Testis (tissue), 3 donors: ENCODE data around the gene LMBRD1. TPM values are rescaled to one million over a fixed set of nuclear protein-coding genes. Genes with fewer than 3 reads are reported as not detected.

ENCODE experiments used
- DNase-seq: peaks from one replicate; pipeline ENCODE4 v3.0.0-alpha.2; 2019
- H3K27ac ChIP-seq, 2 donors: fragments of 200-600 bp; sonication (generic); one replicate each; pipeline ENCODE4 v1.5.1; 2019
- H3K27me3 ChIP-seq: fragments of 200-600 bp; sonication (generic); one replicate; pipeline ENCODE4 v1.5.1; 2019
- H3K36me3 ChIP-seq: fragments of 200-600 bp; sonication (generic); one replicate; pipeline ENCODE4 v1.5.1; 2017; ENCODE audit warnings: low read depth; ENCODE audit errors: missing control alignments
- H3K4me1 ChIP-seq: fragments of 200-600 bp; sonication (generic); one replicate; pipeline ENCODE4 v1.5.1; 2019
- H3K4me3 ChIP-seq, 2 donors: fragments of 200-600 bp; sonication (generic); one replicate each; pipeline ENCODE4 v1.5.1; 2017 to 2019
- H3K9me3 ChIP-seq: fragments of 200-600 bp; sonication (generic); one replicate; pipeline ENCODE4 v1.5.1; 2017
- POLR2A ChIP-seq: fragments of 450-650 bp; IDR thresholded peaks from one replicate; pipeline ENCODE4 v1.6.1; 2017; ENCODE audit warnings: antibody characterized with exemption, mild to moderate bottlenecking, moderate library complexity
- WGBS, 2 donors: methylation state at CpG; one replicate each; pipeline ENCODE4 v1.1.5; 2018; 5-methylcytosine and 5-hydroxymethylcytosine counted together
- intact Hi-C: fragments of 100-400 bp; cut with DNase I; formaldehyde crosslinking; loops from one replicate; pipeline ENCODE4 v1.15.1; 2023; ENCODE audit warnings: low total_unique reads
- polyA plus RNA-seq: library from polyadenylated mRNA; stranded (reverse); fragments of 350-450 nt; fragmentation: Illumina TruSeq; extraction: RNeasy Lipid Tissue Mini Kit (QIAGEN cat#74804); gene quantifications from one replicate; pipeline ENCODE4 v1.2.3, GENCODE V29; 2014; ENCODE audit warnings: low read depth, low replicate concordance; ENCODE audit not compliant: insufficient read depth
- total RNA-seq, 2 donors: library from RNA; depleted of rRNA; stranded (reverse); fragments of >200 nt; gene quantifications; one replicate each; pipeline ENCODE4 v1.2.3, GENCODE V29; 2016
- TF ChIP-seq, protein P1 (sequence below), 3 experiments: fragments of 450-650 bp in 2 of 3; fragments of 200-600 bp in 1 of 3; sonication (generic) in 1 of 3; IDR thresholded peaks; one replicate each; pipeline ENCODE4 v1.5.1; 2016 to 2019; ENCODE audit warnings: antibody characterized with exemption in 3 of 3, mild to moderate bottlenecking in 2 of 3, moderate library complexity in 1 of 3

LMBRD1 gene
- total and polyA plus RNA-seq, 3 donors from 2014 or later, result 43.0 to 54.4 (median 49.2) TPM

DNA sequence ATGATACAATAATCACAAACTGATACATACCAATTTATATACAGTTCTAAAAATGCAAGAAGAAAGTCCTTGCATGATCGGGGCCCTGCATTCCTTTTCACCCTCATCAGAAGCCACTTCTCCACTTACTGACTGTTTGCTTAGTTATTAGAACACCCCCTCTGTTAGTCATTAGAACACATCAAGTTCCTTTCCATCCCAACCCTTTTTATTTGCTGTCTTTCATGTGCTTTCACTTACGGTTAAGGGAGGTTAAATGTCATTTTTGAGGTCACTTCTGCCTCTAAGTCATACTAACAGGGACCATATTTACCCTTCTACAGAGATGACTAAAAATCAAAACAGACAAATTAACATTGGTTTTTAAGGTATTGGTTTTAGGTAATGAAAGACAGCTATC, 149.1 kb downstream of the LMBRD1 start:
- H3K4me3 ChIP-seq, result no peak overlapping the region
- no peaks in the 10 kb centered on the region for H3K4me1 ChIP-seq
- TF ChIP-seq, protein P1, sequence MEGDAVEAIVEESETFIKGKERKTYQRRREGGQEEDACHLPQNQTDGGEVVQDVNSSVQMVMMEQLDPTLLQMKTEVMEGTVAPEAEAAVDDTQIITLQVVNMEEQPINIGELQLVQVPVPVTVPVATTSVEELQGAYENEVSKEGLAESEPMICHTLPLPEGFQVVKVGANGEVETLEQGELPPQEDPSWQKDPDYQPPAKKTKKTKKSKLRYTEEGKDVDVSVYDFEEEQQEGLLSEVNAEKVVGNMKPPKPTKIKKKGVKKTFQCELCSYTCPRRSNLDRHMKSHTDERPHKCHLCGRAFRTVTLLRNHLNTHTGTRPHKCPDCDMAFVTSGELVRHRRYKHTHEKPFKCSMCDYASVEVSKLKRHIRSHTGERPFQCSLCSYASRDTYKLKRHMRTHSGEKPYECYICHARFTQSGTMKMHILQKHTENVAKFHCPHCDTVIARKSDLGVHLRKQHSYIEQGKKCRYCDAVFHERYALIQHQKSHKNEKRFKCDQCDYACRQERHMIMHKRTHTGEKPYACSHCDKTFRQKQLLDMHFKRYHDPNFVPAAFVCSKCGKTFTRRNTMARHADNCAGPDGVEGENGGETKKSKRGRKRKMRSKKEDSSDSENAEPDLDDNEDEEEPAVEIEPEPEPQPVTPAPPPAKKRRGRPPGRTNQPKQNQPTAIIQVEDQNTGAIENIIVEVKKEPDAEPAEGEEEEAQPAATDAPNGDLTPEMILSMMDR (IDR thresholded peaks at IDR 0.05), result no peak
- TF ChIP-seq POLR2A, result no peak
- no peaks in the 10 kb centered on the region for H3K36me3 ChIP-seq
- H3K27ac ChIP-seq, result no peak overlapping the region
- no peaks in the 10 kb centered on the region for H3K27me3 ChIP-seq
- intact Hi-C loops, result no loop called here
- 71 to 79% methylated on average over 2 of the region's 2 CpGs for WGBS, 2 donors
- H3K9me3 ChIP-seq, result no peaks in the 10 kb centered on the region
- no peak for DNase-seq

DNA sequence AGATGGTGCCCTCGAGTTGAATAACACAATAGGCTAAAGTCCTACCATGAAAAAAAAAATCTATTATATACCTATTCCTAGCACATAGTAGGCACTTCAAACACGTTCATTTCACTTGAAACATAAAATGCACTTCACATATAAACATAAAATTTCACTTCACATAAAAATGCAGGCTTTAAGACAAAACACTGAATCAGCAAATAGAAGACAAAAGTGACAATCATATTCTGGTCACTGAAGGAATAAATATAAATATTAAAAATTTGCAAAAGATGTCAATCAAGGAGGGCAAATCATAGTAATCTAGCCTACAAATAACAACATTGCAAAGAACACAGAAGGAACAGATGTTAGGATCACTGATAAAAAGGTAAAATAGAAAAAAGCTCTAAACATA, 153.1 kb downstream of the LMBRD1 start:
- Histone ChIP-seq H3K4me1 (no peaks in the 10 kb centered on the region), H3K4me3 (no peak overlapping the region), H3K9me3 (no peaks in the 10 kb centered on the region), H3K36me3 (no peaks in the 10 kb centered on the region), H3K27ac (no peak overlapping the region), H3K27me3 (no peaks in the 10 kb centered on the region)
- TF ChIP-seq, protein P1 (IDR thresholded peaks at IDR 0.05), result no peak
- DNase-seq, result no peak
- intact Hi-C loops, result no loop called here
- WGBS, 2 donors, result 85 to 87% methylated on average over 2 of the region's 2 CpGs

DNA sequence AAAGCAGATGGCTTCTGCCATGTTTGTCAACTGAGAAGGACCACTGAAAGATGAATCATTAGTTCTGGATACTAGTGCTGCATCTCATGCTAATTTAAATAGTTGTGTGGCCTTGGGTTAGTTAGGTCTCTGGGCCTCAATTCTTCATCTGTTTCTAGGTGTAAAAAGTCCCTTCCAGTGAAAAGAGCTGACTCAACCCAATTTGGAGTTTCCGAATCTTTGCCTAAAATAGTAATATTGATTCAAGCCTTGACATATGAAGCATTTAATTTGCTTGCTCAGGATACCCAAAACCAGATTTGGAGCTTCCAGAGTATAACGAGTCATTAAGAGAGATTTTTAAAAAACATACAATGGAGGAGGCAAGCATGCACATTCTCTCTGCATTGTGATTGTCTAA, 163.9 kb downstream of the LMBRD1 start:
- H3K9me3 ChIP-seq, result no peaks in the 10 kb centered on the region
- no peak overlapping the region for H3K4me3 ChIP-seq
- no peaks in the 10 kb centered on the region for H3K27me3 ChIP-seq
- TF ChIP-seq POLR2A, result no peak
- TF ChIP-seq, protein P1 (IDR thresholded peaks at IDR 0.05), result no peak
- no peaks in the 10 kb centered on the region for H3K4me1 ChIP-seq
- H3K36me3 ChIP-seq, result no peaks in the 10 kb centered on the region
- intact Hi-C loops, result no loop called here
- H3K27ac ChIP-seq, result no peak overlapping the region
- WGBS, 2 donors, result 64 to 87% methylated on average over 2 of the region's 2 CpGs
- DNase-seq, result no peak

DNA sequence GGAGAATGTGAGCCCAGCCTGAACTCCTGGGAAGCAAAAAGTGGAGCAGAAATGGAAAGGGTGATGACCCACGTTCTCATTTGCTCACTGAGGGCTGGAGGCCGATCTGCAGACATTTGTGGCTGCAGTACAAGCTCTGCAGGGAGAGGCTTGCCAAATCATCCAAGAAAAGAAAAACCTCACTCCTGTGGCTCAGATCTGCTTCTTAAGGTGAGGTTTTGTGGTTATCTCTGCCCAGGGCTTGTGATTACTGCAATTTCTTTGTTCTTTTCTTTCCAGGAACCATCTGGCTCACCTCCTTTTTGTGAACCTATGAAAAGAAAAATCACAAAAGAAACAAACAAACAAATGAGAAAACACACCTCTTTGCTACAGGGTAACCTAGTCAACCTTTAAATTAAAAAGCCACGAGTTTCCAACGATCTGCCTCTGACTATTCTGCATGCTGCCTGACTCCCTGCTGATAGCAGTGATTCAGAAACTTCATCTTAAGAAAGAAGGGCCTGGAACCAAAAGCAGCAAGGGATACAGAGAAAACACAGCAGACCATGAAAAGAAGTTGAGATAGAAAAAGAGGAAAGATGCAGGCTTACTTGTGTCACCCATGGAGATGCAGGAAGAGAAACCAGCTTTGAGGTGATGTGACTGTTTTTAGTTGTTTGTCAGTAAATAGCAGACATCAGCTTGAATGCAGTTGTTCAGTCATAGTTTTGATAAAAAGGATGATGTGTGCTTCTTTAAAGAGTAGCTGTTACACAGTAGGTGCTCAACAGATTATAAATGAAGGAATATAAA, 165.1 kb downstream of the LMBRD1 start:
- TF ChIP-seq, protein P1 (IDR thresholded peaks at IDR 0.05), result no peak
- no peak for TF ChIP-seq POLR2A
- DNase-seq, result no peak
- intact Hi-C loops, result no loop called here
- Histone ChIP-seq H3K27ac (no peak overlapping the region), H3K4me1 (no peaks in the 10 kb centered on the region), H3K9me3 (no peaks in the 10 kb centered on the region), H3K4me3 (no peak overlapping the region), H3K27me3 (no peaks in the 10 kb centered on the region), H3K36me3 (no peaks in the 10 kb centered on the region)
- 29 to 48% methylated on average over 4 of the region's 4 CpGs for WGBS, 2 donors

DNA sequence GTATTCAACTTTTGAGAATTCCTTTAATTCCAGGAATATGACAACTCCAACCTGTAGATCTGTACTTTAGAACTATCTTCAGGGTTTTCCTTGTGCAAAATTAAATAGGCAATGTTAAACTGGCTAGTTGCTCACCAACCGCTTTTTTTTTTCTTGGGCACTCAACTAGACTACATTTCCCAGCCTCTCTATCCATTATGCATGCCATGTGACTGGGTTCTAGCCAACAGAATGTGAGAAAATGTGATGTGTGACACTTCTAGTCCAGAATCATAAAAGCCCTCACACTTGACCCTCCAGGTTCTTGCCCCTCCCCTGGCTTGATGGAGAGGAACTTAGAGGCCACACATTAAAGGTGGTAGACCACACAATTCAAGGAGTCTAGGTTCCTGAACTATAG, 166.0 kb downstream of the LMBRD1 start:
- WGBS, 2 donors, result 86 to 88% methylated on average over 1 of the region's 1 CpG

More for the DNA sequence above, 166.0 kb downstream of the LMBRD1 start:
- DNase-seq, result no peak
- intact Hi-C loops, result no loop called here
- H3K4me1 ChIP-seq, result no peaks in the 10 kb centered on the region
- no peaks in the 10 kb centered on the region for H3K9me3 ChIP-seq
- no peak overlapping the region for H3K4me3 ChIP-seq
- no peak for TF ChIP-seq POLR2A
- no peaks in the 10 kb centered on the region for H3K27me3 ChIP-seq
- no peak overlapping the region for H3K27ac ChIP-seq
- no peaks in the 10 kb centered on the region for H3K36me3 ChIP-seq
